ENCODE data around the gene IL1R2. TPM values are rescaled to one million over a fixed set of nuclear protein-coding genes. Genes with fewer than 3 reads are reported as not detected.
"Not testable (repeated sequence)": the region's sequence is repeated elsewhere in the genome, so short reads cannot be mapped to it uniquely, and the experiment has no call there.

IL1R2 gene
- total RNA-seq, 1 donor from 2014 or later, result 1.6 TPM

DNA sequence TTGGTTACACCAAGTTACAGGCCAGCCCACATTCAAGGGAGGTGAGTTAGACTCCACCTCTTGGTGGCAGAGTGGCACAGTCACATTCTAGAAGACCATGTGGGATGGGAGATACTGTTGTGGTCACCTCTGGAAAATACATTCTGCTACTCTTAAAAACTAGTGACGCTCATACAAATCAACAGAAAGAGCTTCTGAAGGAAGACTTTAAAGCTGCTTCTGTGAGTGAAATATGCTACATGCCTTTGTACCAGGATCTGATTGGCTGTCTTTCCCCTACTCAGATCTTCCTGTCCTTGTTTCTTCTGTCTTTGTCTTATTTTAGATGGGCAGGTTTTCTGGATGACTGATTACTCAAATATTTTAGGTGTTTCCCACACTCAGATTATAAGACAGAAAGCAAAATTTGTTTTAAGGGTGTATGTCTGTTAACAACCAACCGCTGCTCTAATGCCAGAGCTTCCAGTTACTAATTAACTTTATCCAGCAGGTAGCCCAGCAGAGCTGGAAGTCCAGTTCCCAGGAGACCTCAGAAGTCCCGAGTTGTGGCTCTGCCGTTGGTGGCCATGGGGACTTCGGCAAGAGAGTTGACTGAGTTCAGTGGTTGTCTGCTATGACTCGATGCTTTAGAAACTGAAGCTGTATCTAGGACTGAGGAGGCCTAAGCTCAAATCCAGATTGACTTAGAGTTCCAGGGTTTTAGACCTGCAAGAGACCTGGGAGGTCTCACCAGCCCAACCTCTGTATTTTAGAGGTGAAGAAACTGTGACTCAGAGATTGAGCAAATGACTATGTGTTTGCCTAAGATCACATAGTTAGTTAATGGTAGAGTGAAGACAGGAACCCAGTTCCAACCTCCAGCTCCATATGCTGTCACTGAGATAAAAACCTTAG is 7.4 kb downstream of the IL1R2 start:
- no peaks in the 10 kb centered on the region for H3K9me3 Mint-ChIP-seq
- intact Hi-C loops (cut with micrococcal nuclease), result loop anchor here (1.0 to 5.0 kb wide), 4 partner anchors 46 to 117 kb away; no protein-coding TSS in a partner anchor
- DNase-seq, result no peak
- H3K27ac Mint-ChIP-seq, result peak overlapping the region; percentile 79
- no peaks in the 10 kb centered on the region for H3K36me3 Mint-ChIP-seq (ENCODE audit: low read depth)
- no peak overlapping the region for H3K4me3 Mint-ChIP-seq
- H3K27me3 Mint-ChIP-seq, result peaks cover 3% of the 10 kb centered on the region
- peaks cover 25% of the 10 kb centered on the region for H3K4me1 Mint-ChIP-seq

DNA sequence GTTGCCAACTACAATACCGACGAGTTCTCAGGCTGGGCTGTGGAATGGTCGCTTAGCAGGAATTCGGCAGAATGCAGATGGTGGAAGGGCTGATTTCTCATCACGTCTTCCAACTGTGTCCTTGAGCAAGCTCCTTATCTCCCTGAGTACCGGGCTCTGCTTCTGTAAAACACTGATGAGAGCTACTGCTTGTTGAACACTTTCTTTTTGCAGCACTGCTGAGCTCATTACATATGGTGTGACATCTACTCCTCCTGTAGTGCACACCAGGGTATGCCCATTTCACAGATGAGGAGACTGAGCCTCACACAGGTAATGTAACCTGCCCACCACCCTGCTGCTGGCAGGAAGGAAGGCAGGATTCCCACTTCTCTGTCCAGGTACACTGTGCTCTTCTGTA is 8.3 kb downstream of the IL1R2 start:
- DNase-seq, result no peak
- Mint-ChIP-seq H3K27ac (no peak overlapping the region), H3K4me3 (no peak overlapping the region), H3K4me1 (peaks cover 25% of the 10 kb centered on the region), H3K27me3 (peaks cover 3% of the 10 kb centered on the region), H3K36me3 (ENCODE audit: low read depth) (no peaks in the 10 kb centered on the region), H3K9me3 (no peaks in the 10 kb centered on the region)
- intact Hi-C loops (cut with micrococcal nuclease), result loop anchor here (5.0 kb wide), 4 partner anchors 82 to 357 kb away; partner anchors contain the start of gene IL18R1

DNA sequence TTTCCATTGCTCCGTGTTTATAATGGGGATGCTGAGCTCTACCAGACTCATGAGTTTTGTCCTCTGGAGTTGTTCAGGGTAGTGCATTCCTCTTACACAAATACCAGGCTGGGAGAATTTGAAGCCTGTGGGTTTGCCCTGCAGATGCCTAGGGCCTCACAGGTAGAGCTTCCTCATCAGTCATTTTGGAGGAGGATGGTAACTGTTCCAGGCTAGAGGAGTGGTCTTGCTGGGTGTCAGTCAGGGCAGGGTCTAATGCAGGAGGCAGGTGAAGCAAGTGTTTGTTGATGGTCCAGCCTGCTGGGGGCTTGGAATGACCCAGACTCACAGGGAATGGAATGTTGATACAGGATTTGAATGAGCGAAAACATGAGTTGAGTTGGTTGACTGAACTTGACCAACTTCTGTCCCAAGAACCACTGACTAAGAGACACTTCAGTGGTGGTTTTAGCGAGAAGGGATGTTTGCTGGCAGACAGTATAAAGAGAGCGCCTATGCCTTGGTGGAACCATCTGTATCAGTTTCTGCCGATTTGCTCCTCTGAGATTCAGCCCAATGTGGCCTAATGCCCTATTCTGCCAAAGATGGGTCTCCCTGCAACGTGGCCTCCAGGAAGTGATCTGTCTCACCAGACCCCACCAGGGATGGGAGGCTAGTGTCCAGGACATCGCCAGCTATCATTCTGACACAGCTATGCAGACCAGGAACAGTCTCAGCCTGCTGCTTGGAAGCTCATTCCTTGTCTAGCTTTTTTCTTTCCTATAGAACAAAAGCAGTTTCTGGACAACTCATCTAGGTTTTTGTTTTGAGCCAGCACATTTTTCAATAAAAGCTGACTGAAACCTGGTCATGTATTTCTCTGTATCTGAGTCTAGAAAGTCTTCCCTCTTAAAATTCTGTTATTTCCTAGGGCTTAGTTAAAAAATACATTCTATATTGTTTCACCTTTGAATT is 9.3 kb downstream of the IL1R2 start:
- no peak overlapping the region for H3K4me3 Mint-ChIP-seq

DNA sequence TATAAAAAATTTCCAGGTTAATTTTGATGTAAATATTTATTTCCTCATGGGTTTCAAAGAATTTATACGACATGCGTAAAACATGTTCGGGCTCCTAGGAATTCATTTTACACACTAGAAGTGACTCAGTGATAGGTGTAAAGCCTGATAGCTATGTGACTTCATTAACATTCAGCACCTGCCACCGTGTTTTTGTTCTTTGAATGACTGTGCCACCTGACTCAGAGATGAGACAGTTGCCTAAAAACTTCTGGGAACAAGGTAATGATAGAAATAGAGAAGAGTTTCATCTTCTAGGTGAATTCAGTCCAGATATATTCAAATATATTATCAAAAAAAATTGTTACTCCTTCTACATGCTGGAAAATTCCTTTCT is 10.0 kb downstream of the IL1R2 start:
- no peaks in the 10 kb centered on the region for H3K36me3 Mint-ChIP-seq (ENCODE audit: low read depth)
- H3K27me3 Mint-ChIP-seq, result peaks cover 1% of the 10 kb centered on the region
- no peak overlapping the region for H3K4me3 Mint-ChIP-seq
- DNase-seq, result no peak
- H3K4me1 Mint-ChIP-seq, result peaks cover 27% of the 10 kb centered on the region
- H3K9me3 Mint-ChIP-seq, result no peaks in the 10 kb centered on the region
- H3K27ac Mint-ChIP-seq, result peak overlapping the region; percentile 80
- intact Hi-C loops (cut with micrococcal nuclease), result loop anchor here (5.0 kb wide), 4 partner anchors 81 to 356 kb away; partner anchors contain the start of gene IL18R1

More for the DNA sequence above, 9.3 kb downstream of the IL1R2 start:
- Mint-ChIP-seq H3K9me3 (no peaks in the 10 kb centered on the region), H3K27me3 (no peaks in the 10 kb centered on the region), H3K36me3 (ENCODE audit: low read depth) (no peaks in the 10 kb centered on the region), H3K27ac (peak overlapping the region; percentile 80), H3K4me1 (peaks cover 27% of the 10 kb centered on the region)
- no peak for DNase-seq
- intact Hi-C loops (cut with micrococcal nuclease), result loop anchor here (5.0 kb wide), 4 partner anchors 81 to 356 kb away; partner anchors contain the start of gene IL18R1

DNA sequence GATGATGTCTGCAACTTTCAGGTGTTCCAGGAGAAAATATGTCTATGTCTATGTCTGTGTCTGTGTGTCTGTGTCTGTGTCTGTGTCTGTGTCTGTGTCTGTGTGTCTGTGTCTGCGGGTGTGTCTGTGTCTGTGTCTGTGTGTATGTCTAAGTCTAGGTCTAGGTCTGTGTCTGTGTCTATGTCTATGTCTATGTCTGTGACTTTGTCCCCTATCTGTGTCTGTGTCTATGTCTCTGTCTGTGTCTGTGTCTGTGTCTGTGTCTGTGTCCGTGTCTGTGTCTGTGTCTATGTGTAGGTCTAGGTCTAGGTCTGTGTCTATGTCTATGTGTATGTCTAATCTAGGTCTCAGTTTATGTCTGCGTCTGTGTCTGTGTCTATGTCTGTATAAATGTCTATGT is 10.5 kb downstream of the IL1R2 start:
- intact Hi-C loops (cut with micrococcal nuclease), result loop anchor here (5.0 kb wide), 4 partner anchors 80 to 355 kb away; partner anchors contain the start of gene IL18R1
- Mint-ChIP-seq H3K9me3 (no peaks in the 10 kb centered on the region), H3K27me3 (peaks cover 2% of the 10 kb centered on the region), H3K27ac (no peak overlapping the region), H3K4me3 (no peak overlapping the region), H3K36me3 (ENCODE audit: low read depth) (no peaks in the 10 kb centered on the region), H3K4me1 (peaks cover 27% of the 10 kb centered on the region)
- no peak for DNase-seq

DNA sequence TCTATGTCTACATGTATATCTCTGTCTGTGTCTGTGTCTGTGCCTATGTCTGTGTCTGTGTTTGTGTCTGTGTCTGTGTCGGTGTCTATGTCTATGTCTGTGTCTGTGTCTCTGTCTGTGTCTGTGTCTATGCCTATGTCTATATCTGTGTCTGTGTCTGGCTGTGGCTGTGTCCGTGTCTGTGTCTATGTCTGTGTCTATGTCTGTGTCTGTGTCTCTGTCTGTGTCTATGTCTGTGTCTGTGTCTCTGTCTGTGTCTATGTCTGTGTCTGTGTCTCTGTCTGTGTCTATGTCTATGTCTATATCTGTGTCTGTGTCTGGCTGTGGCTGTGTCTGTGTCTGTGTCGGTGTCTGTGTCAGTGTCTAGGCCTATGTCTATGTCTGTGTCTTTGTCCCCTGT is 11.1 kb downstream of the IL1R2 start:
- H3K27ac Mint-ChIP-seq; H3K4me3 Mint-ChIP-seq; H3K36me3 Mint-ChIP-seq (ENCODE audit: low read depth); H3K27me3 Mint-ChIP-seq; DNase-seq; H3K9me3 Mint-ChIP-seq: not testable (repeated sequence)
- H3K4me1 Mint-ChIP-seq, result peaks cover 27% of the 10 kb centered on the region
- intact Hi-C loops (cut with micrococcal nuclease), result loop anchor here (5.0 kb wide), 4 partner anchors 79 to 354 kb away; partner anchors contain the start of gene IL18R1

DNA sequence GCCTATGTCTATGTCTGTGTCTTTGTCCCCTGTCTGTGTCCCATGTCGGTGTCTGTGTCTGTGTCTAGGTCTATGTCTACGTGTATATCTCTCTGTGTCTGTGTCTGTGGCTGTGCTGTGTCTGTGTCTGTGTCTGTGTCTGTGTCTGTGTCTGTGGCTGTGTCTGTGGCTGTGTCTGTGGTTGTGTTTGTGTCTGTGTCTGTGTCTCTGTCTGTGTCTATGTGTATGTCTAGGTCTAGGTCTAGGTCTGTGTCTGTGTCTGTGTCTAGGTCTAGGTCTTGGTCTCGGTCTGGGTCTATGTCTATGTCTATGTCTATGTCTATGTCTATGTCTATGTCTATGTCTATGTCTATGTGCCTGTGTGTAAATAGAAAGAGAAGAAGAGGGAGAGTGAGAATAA is 11.9 kb downstream of the IL1R2 start:
- intact Hi-C loops (cut with micrococcal nuclease), result loop anchor here (5.0 kb wide), 4 partner anchors 79 to 354 kb away; partner anchors contain the start of gene IL18R1
- DNase-seq, result no peak
- Mint-ChIP-seq H3K4me3 (no peak overlapping the region), H3K9me3 (no peaks in the 10 kb centered on the region), H3K27me3 (peaks cover 7% of the 10 kb centered on the region), H3K27ac (no peak overlapping the region), H3K4me1 (peaks cover 22% of the 10 kb centered on the region), H3K36me3 (ENCODE audit: low read depth) (no peaks in the 10 kb centered on the region)

DNA sequence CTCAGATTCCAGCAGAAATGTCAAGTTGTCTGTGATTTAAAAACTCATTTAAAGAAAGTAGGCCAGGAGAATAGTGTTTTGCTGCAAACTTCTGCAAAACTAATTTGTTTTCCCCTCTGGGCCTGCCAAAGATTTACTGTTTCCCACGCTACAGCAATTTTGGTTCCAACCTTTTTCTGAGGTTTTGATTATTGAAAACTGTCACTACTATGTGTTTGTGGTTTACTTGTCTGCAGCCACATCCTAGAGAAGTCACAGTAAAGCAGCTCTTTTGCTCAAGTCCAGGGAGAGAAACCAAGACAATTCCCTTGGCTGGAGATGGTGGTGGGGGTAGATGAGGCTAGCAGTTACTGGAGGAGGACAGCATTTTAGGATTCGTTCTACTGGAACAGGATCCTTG is 12.8 kb downstream of the IL1R2 start:
- H3K9me3 Mint-ChIP-seq, result no peaks in the 10 kb centered on the region
- no peaks in the 10 kb centered on the region for H3K36me3 Mint-ChIP-seq (ENCODE audit: low read depth)
- H3K4me3 Mint-ChIP-seq, result no peak overlapping the region
- peak; percentile 61 for DNase-seq
- no peak overlapping the region for H3K27ac Mint-ChIP-seq
- H3K27me3 Mint-ChIP-seq, result peaks cover 7% of the 10 kb centered on the region
- intact Hi-C loops (cut with micrococcal nuclease), result loop anchor here (5.0 kb wide), 4 partner anchors 78 to 353 kb away; partner anchors contain the start of gene IL18R1
- peaks cover 15% of the 10 kb centered on the region for H3K4me1 Mint-ChIP-seq

DNA sequence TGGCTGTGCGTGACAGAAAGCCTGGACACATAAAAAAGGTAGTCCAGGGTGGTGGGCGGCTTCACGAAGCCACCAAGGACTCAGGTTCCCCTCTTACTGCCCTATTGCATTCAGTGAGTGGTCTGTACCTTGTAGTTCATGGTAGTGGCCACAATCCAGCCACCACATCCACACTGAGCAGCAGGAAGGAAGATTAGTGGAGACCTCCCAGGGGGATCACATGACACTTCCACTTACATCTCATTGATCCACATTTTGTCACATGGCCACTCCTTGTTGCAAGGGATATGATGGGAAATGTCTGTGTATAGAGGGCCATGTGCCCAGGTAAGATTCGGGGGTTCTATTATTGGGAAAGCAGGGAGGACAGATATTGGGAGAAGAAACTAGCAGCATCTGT is 13.7 kb downstream of the IL1R2 start:
- no peak overlapping the region for H3K4me3 Mint-ChIP-seq
- no peak overlapping the region for H3K27ac Mint-ChIP-seq
- no peaks in the 10 kb centered on the region for H3K9me3 Mint-ChIP-seq
- DNase-seq, result no peak
- no peaks in the 10 kb centered on the region for H3K36me3 Mint-ChIP-seq (ENCODE audit: low read depth)
- H3K4me1 Mint-ChIP-seq, result peaks cover 9% of the 10 kb centered on the region
- intact Hi-C loops (cut with micrococcal nuclease), result loop anchor here (5.0 kb wide), 1 partner anchor 362 kb away; no protein-coding TSS in a partner anchor
- H3K27me3 Mint-ChIP-seq, result peaks cover 7% of the 10 kb centered on the region

DNA sequence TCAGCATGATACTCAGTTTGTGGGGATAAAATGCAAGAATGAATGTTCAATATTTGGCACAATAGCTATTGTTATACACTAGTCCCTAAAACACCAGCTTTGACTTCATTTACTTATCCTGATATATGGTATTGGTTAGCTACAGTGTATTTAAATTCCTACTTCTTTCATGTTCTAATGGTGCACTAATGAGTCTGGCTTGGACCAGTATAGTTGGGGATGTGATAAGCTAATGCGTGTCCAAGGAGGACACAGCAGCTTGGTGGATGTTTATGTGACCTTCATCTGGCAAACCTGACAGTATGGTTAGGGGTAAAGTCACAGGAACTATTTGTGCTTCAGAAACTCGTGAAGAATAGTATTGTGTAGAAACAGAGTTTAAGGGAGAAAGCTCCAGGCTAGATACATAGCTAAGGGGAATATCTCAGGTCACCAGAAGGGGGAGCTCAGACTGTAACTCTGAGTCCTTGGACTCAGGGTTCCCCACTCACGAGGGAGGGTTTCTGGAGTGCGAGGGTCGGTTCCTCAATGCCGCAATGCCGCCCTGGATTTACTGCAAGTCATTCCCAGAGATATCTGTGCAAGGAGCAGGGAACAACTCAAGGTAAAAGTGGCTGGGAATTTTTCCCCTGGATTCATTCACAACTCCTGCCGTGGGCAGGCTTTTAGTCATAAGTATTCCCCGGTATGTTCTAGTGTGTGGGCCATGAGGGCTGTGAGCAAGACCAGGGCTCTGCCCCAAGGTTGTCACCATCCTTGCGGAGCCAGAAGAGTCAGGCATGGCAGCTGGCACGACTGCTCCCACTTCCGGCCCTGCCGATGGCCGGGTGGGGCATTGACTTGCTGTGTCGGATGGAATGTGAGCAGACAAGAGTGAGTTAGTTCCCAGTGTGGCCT is 14.5 kb downstream of the IL1R2 start:
- Mint-ChIP-seq H3K27me3 (peaks cover 7% of the 10 kb centered on the region), H3K36me3 (ENCODE audit: low read depth) (peaks cover 3% of the 10 kb centered on the region), H3K4me1 (peaks cover 10% of the 10 kb centered on the region), H3K9me3 (peaks cover 4% of the 10 kb centered on the region), H3K27ac (no peak overlapping the region), H3K4me3 (no peak overlapping the region)
- DNase-seq, result peak; percentile 78
- intact Hi-C loops (cut with micrococcal nuclease), result loop anchor here (2.0 to 5.0 kb wide), 2 partner anchors 235 to 361 kb away; no protein-coding TSS in a partner anchor

DNA sequence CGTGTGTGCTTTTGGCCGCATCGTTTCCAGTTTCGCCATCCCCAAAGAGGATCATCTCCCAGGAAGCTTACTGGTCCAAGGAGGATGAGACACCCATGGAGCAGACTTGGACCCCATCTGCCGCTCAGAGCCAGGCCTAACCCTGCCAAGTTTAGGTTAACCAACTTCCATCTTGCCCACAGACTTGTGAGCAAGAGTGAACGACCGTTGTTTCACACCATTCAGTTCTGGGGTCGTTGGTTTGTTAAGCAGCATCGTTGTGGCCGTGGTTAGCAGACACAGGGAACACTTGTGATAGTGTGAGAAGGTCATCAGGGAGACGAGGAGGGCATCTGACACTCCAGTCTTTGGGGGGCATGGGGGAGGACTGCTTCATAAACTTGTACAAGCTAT is 15.1 kb downstream of the IL1R2 start:
- Mint-ChIP-seq H3K4me3 (no peak overlapping the region), H3K27me3 (peaks cover 7% of the 10 kb centered on the region), H3K9me3 (peaks cover 6% of the 10 kb centered on the region), H3K27ac (no peak overlapping the region), H3K36me3 (ENCODE audit: low read depth) (peaks cover 3% of the 10 kb centered on the region), H3K4me1 (peaks cover 9% of the 10 kb centered on the region)
- DNase-seq, result no peak
- intact Hi-C loops (cut with micrococcal nuclease), result loop anchor here (2.0 to 5.0 kb wide), 2 partner anchors 234 to 360 kb away; no protein-coding TSS in a partner anchor

DNA sequence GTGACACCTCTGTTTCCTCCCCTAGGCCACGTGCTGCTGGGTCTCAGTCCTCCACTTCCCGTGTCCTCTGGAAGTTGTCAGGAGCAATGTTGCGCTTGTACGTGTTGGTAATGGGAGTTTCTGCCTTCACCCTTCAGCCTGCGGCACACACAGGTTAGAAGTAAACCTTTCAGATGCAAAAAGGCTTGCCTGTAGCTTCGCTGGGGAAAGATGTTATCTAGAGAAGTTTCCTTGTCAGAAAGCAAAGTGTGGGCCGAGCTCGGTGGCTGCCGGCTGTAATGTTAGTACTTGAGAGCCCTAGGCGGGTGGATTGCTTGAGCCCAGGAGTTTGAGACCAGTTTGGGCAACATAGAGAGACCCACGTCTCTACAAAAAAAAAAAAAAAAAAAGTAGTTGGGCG is 16.7 kb downstream of the IL1R2 start:
- H3K36me3 Mint-ChIP-seq (ENCODE audit: low read depth), result peaks cover 3% of the 10 kb centered on the region
- peaks cover 9% of the 10 kb centered on the region for H3K4me1 Mint-ChIP-seq
- H3K9me3 Mint-ChIP-seq, result peaks cover 9% of the 10 kb centered on the region
- H3K4me3 Mint-ChIP-seq, result no peak overlapping the region
- peaks cover 7% of the 10 kb centered on the region for H3K27me3 Mint-ChIP-seq
- no peak overlapping the region for H3K27ac Mint-ChIP-seq
- DNase-seq, result no peak
- intact Hi-C loops (cut with micrococcal nuclease), result loop anchor here (5.0 kb wide), 1 partner anchor 359 kb away; no protein-coding TSS in a partner anchor

Data from activated CD4-positive, alpha-beta T cell treated with anti-CD3 and anti-CD28 coated beads, Interleukin-2, amount 10 ng/mL, durations not matched to agents 24 days and 14 days (primary cell).